IPS-NIHi7 (cell line): ENCODE results near the gene FASN.
A peak's percentile ranks its signal among the peaks of the same experiment; 100 is the strongest.

Experiments used
- DNase-seq: peaks from one replicate; pipeline ENCODE4 v3.0.0; 2012; ENCODE audit warnings: mixed read lengths; ENCODE audit errors: extremely low spot score

Gene FASN

GRCh38 chr17:82117139-82118090 lies 19.4 kb upstream of the FASN start:
- DNase-seq, result no peak

GRCh38 chr17:82116246-82116645 lies 18.2 kb upstream of the FASN start:
- no peak for DNase-seq

DNA sequence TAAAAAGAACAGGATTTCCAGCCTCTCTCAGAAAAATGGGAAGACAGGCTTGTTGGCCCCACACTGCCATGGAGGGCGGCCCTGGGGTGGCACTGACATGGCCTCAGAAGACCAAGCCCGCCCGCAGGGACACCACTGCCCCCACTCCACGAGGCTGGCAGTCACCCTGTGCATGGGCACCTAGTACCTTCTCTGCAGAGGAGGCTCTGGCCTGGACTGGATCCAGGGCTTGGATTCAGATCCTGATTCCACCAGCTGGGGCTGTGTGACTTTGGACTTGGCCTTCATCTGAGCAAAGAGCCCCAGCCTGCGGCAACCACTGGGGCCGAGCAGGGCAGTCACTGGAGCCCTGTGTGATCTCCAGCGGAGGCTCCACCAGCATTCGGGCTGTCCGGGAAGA lies 16.8 kb upstream of the FASN start:
- DNase-seq, result no peak

GRCh38 chr17:82114447-82114846 lies 16.4 kb upstream of the FASN start:
- DNase-seq, result no peak

DNA sequence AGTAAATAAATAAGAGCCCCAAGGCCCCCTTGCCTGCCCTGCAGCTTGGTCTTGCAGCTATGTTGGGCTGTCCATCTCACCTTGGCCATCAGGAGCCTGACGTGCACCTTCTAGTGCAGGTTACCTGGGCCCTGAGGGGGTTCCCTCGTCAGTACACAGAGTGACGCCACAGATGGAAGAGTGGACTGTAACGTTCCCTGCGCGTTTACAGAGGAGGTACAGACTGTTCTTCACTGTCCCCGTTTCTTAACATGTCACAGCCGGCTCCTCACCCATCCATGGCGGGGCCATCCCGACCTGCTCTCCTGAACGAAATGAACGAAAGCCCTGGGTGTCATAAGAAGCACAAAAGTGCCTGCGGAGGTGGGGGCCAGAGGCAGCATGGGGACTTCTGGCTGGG lies 15.9 kb upstream of the FASN start:
- no peak for DNase-seq

- no peak for DNase-seq
These were observed 15.4 kb upstream of the FASN start for GRCh38 chr17:82113422-82113821.

DNA sequence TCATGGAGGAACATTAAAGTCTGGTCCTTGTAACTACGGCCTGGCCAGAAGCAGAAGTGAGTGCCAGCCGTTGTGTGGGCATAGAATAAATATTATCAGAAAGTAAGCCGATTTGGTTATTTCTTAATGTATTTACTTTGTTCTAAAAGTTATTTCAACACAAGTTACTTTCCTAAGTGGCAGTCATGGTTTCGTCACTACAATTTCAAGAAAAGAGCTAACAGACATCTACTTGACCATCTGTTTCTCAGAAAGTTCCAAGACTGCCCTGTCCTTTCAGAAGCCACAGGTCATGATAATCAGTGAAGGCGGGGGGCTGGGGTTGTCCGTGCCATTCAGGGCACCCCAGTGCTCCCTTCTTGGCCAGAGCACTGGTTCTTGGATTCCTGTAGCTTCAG lies 14.9 kb upstream of the FASN start:
- DNase-seq, result no peak

DNA sequence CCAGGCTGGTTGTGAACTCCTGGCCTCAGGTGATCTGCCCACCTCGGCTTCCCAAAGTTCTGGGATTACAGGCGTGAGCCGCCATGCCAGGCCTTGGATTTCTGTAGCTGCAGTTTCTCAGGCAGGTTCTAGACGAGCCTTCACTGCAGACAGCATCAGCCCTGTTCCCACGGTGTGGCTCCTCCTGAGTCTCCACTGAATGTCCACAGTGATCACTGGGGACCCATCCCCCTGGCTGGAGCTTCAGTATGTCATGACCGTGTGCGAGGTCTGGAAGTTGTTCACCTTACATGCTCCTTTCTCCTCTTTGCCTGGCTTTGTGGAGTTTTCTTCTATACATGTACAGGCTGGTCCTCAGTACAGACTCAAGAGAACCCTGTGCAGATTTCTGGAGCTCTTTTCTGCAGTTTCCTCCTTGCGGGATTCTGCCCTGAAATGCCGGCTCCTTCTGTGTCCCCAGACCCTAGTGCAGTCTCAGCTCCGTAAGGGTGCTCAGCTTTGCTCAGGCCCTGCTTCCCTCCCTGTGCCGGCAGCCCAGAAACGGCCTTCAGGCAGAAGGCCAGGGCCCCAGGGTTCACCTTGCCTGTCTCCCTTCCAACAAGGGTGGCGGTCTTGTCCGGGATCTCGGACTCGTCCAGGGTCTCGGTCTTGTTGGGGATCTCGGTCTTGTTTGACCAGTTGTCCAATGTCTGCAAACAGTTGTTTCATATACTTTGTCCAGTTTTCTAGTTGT lies 14.3 kb upstream of the FASN start:
- no peak for DNase-seq

- no peak for DNase-seq
These were observed 12.3 kb upstream of the FASN start for GRCh38 chr17:82110298-82110697.

GRCh38 chr17:82108961-82109475 lies 11.0 kb upstream of the FASN start:
- no peak for DNase-seq

DNA sequence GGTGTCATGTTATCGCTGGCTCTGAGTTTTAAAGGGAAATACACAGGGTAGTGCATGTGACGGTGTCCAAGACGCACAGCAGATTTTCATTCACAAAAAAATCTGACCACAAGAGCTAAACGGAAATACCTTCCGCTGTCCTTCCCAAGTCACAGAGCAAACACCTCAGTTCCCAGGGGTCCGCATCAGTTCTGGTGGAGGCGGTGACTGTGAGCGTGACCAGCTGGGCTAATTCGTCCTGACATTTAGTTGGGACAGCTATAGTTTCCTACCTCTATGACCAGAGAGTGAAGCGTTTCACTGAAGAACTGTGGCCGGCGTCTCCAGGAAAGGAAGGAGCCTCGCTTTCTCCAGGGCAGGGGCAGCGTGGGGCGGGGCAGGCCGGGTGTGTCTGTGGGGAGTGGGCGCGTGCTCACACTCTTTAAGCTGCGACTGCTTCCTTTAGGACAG lies 10.5 kb upstream of the FASN start:
- no peak for DNase-seq

GRCh38 chr17:82108038-82108437 lies 10.0 kb upstream of the FASN start:
- no peak for DNase-seq

- no peak for DNase-seq
These were observed 9.4 kb upstream of the FASN start for GRCh38 chr17:82107341-82107860.

DNA sequence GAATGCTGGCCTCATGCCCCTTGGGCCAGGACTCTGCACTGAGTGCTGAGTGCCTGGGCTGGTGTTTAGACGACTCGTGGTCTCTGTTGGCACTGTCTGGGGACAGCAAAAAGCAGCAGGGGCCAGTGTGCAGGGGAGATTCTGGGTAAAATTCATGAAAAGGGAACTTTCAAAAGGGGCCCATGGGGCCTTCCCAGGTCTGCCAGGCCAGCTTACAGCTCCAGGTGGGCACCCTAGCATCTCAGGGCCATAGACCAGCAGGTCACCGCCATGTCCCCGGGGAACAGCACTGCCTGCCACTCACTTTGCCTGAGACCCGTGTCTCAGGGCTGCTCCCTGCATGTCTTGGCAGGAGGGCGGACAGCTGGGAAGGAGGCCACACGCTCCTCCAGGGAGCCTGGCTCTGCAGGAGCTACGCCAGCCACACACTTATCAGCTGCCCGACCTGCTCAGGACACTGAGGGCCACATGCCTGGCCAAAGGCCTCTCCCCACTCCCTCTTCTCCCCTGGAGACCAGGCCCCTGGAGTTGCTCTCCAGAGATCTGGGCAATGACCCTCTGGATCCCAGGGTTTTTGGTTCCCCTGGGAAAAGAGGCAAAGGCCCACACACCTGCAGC lies 8.8 kb upstream of the FASN start:
- no peak for DNase-seq

GRCh38 chr17:82105882-82106687 lies 8.0 kb upstream of the FASN start:
- DNase-seq, result peak; percentile 87

DNA sequence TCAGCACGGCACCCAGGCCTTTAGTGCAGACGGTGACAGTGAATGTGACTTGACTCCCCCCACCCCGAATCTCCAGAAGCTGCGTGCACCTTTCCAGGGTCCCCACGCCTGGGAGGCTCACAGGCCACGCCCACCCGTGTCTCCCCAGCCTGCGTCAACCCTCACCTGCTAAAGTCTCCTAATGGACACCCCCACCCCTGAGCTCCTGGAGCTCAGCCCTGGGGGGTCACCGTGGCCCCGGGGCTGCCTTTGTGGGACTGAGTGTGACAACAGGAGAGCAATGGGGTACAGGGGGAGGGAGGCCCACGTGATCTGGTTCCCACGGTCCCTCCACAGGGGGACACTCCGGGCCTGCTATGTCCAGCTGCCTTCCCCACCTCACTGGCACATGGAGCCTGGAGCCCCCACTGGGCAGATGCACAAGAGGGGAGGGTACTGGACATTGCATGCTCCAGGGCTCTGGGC lies 7.4 kb upstream of the FASN start:
- no peak for DNase-seq

DNA sequence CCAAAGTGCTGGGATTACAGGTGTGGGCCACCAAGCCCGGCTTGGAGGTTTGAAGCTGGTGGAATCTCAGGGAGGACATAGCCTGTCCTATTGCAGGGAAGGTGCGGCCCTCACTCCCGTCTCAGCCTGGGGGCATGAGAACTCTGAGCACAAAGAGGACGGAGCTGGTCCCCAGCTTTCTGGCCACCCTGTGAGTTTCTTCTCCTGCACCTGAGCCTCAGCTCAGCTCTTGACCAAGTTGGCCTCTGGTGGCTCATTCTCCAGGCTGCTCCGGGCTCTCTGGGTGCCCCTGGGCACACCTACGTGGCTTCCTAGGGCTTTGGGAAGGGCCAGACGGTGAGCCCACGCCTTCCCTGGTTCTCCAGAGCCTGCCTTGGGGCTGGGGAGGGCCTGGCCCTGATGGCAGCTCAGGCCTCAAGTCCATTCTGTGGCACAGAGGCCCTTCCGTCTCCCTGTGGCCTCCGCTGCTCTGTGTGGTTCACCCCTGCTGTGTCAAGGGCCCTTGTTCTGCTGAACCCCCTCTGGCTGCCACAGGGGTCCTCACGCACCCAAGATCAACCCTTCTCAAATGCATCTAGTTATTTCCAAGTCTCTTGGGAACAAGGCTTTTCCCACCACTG lies 6.9 kb upstream of the FASN start:
- no peak for DNase-seq

DNA sequence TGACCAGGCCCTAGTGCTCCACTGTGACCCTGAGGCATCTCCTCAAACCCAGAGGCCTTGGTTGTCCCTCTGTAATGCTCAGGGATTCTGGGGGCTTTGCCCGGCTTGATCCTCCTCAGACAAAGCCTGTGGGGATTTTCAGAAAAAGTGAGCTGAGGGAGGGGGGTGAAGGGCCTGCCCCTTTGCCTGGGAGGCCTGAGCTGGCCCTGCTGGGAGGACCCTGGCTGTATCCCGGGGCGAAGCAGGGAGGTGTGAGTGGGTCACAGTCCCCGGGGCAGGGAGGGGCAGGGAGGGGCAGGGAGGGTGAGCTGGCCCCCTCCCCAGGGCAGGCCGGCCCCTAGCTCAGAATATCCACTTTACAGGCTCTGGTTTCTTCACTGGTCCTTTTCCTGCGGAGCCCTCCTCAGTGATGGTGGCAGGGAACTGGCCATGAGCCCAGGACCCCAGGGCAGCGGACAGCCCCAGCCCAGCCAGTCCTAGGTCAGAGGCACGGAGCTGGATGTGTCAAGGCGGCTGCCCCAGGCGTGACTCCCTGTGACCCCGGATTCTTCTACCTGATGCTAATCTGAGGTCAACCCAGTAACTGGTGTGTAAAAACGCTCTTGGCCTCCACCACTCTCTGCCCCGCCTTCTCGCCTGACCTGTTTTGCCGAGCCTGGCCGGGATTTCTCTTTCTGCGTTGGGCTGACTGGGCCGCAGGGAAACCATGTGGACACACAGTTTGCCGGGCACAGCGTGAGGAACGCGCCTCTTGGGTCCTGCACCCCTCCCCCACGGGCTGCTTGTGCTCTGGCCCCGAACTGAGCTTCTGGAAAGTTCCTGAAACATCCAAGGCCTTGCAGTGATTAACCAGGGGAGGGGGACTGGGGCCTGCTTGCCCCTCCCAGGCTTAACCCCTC lies 5.8 kb upstream of the FASN start:
- DNase-seq, result peak; percentile 61
